Esophagus squamous epithelium (tissue), 5 donors: ENCODE results near the gene WDR75. TPM values are rescaled to one million over a fixed set of nuclear protein-coding genes. Genes with fewer than 3 reads are reported as not detected.

Experiments
- DNase-seq: peaks from one replicate; lab custom pipeline; 2025; lab: John Stamatoyannopoulos, UW
- H3K27ac ChIP-seq, 4 donors: fragments of 200-600 bp; sonication (generic); one replicate each; pipeline ENCODE4 v1.5.1; 2016 to 2019; ENCODE audit warnings: mild to moderate bottlenecking in 1 of 4
- H3K27me3 ChIP-seq, 4 donors: fragments of 200-600 bp; sonication (generic); 1 replicate in 3 of 4; 2 replicates in 1 of 4; pipeline versions ENCODE4 v1.5.1 to v1.6.0; 2017 to 2021; ENCODE audit warnings: antibody characterized with exemption in 1 of 4
- H3K36me3 ChIP-seq, 3 donors: fragments of 200-600 bp; sonication (generic); one replicate each; pipeline ENCODE4 v1.5.1; 2016 to 2019
- H3K4me1 ChIP-seq, 3 donors: fragments of 200-600 bp; sonication (generic); one replicate each; pipeline ENCODE4 v1.5.1; 2017 to 2019
- H3K4me3 ChIP-seq, 4 donors: fragments of 200-600 bp; sonication (generic); 1 replicate in 3 of 4; 2 replicates in 1 of 4; pipeline ENCODE4 v1.5.1; 2016 to 2019; ENCODE audit warnings: mild to moderate bottlenecking in 2 of 4, moderate library complexity in 1 of 4
- H3K9me3 ChIP-seq, 3 donors: fragments of 200-600 bp; sonication (generic); one replicate each; pipeline ENCODE4 v1.5.1; 2016 to 2019
- POLR2A ChIP-seq, 4 donors: fragments of 450-650 bp; IDR thresholded peaks; one replicate each; pipeline ENCODE4 v1.6.1; 2017; ENCODE audit warnings: antibody characterized with exemption in 4 of 4, mild to moderate bottlenecking in 4 of 4, moderate library complexity in 3 of 4
- WGBS, 2 donors: methylation state at CpG; one replicate each; pipeline ENCODE4 v1.1.5; 2018; 5-methylcytosine and 5-hydroxymethylcytosine counted together
- intact Hi-C: fragments of 100-400 bp; cut with DNase I; formaldehyde crosslinking; loops from one replicate; pipeline ENCODE4 v1.15.0; 2022
- total RNA-seq, 4 donors: library from RNA; depleted of rRNA; stranded (reverse); fragments of >200 nt; gene quantifications; one replicate each; pipeline ENCODE4 v1.1.0, GENCODE V29; 2016
- TF ChIP-seq, protein P1 (sequence below), 6 experiments: fragments of 450-650 bp in 4 of 6; fragments of 200-600 bp in 2 of 6; sonication (generic) in 2 of 6; IDR thresholded peaks; one replicate each; pipeline ENCODE4 v1.5.1; 2016 to 2019; ENCODE audit warnings: antibody characterized with exemption in 6 of 6, mild to moderate bottlenecking in 4 of 6, moderate library complexity in 4 of 6
- donor health status: DM: yes; HTN: yes; CAD: no.

WDR75 gene
- total RNA-seq, 4 donors from 2014 or later: 15.8 to 44.4 (median 30.6) TPM

DNA sequence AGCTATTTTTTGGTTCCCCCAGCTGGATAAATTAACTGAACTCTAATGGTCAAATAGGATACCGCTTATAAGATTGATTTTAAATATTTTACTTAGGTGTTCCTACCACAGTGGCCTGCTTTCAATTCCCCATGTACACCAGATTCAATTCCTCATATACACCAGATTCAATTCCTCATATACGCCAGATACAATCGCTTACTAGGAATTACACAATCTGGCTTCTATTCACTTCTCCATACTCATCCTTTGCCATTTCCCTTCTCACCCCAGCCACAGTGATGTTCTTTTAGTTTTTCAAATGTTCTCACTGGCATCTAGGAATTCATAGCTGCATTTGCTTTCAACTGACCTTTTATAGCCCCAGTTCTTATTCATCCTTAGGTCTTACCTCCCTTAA is 72.8 kb downstream of the WDR75 start:
- DNase-seq: no peak
- Histone ChIP-seq H3K27me3 (no peaks in the 10 kb centered on the region), H3K4me3 (no peak overlapping the region), H3K9me3 (no peaks in the 10 kb centered on the region), H3K4me1 (no peaks in the 10 kb centered on the region), H3K27ac (no peak overlapping the region), H3K36me3 (no peaks in the 10 kb centered on the region)
- intact Hi-C loops: no loop called here
- 73 to 89% methylated on average over 3 of the region's 3 CpGs for WGBS, 2 donors
- TF ChIP-seq POLR2A (IDR thresholded peaks at IDR 0.05): no peak
- TF ChIP-seq, protein P1, sequence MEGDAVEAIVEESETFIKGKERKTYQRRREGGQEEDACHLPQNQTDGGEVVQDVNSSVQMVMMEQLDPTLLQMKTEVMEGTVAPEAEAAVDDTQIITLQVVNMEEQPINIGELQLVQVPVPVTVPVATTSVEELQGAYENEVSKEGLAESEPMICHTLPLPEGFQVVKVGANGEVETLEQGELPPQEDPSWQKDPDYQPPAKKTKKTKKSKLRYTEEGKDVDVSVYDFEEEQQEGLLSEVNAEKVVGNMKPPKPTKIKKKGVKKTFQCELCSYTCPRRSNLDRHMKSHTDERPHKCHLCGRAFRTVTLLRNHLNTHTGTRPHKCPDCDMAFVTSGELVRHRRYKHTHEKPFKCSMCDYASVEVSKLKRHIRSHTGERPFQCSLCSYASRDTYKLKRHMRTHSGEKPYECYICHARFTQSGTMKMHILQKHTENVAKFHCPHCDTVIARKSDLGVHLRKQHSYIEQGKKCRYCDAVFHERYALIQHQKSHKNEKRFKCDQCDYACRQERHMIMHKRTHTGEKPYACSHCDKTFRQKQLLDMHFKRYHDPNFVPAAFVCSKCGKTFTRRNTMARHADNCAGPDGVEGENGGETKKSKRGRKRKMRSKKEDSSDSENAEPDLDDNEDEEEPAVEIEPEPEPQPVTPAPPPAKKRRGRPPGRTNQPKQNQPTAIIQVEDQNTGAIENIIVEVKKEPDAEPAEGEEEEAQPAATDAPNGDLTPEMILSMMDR (IDR thresholded peaks at IDR 0.05): no peak

DNA sequence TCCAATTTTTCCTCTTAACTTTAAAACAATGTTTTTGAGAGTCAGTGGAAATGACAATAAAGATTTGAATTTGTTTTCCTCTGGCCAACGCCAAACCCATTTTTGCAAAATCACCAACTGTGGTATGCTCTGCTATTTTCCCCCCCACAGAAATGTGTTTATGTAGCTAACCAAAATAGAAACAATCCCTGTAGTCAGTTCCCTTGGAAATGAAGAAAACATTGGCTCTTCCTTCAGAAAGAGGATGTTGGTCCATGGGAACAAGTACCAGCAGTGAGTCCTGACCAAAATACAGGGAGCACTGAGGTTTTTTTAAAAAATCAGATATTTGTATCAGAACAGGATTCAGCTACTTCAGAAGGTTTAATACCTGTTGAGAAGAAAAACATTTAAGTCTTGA is 74.0 kb downstream of the WDR75 start:
- TF ChIP-seq, protein P1 (IDR thresholded peaks at IDR 0.05): no peak
- no peak for TF ChIP-seq POLR2A (IDR thresholded peaks at IDR 0.05)
- DNase-seq: no peak
- intact Hi-C loops: no loop called here
- Histone ChIP-seq H3K9me3 (no peaks in the 10 kb centered on the region), H3K27me3 (no peaks in the 10 kb centered on the region), H3K36me3 (no peaks in the 10 kb centered on the region), H3K4me1 (no peaks in the 10 kb centered on the region), H3K4me3 (no peak overlapping the region), H3K27ac (no peak overlapping the region)
- 55 to 59% methylated on average over 1 of the region's 1 CpG for WGBS, 2 donors

DNA sequence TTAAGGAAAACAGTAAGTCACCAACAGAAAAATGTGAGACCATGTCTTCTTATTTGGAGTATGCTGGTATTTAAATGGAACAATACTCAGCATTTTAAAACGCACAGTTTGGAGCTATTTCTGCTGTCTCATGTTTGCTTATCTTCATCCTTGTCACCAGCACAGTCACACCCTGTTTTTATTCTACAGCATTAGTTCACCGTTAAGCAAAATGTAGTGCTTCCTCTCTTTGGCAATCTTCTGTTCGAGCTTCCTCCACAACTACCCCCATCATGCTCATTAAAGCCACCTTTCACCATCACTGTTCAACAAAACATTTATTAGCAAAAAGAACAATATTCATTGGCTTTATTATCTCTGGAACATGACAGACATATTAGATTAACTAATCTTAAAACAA is 75.3 kb downstream of the WDR75 start:
- Histone ChIP-seq H3K27ac (no peak overlapping the region), H3K9me3 (no peaks in the 10 kb centered on the region), H3K36me3 (no peaks in the 10 kb centered on the region), H3K27me3 (no peaks in the 10 kb centered on the region), H3K4me3 (no peak overlapping the region), H3K4me1 (peaks cover 0 to under 1% (median 0%) of the 10 kb centered on the region in 3 donors)
- intact Hi-C loops: no loop called here
- TF ChIP-seq, protein P1 (IDR thresholded peaks at IDR 0.05): no peak
- TF ChIP-seq POLR2A (IDR thresholded peaks at IDR 0.05): no peak
- WGBS, 2 donors: 49 to 70% methylated on average over 3 of the region's 3 CpGs
- no peak for DNase-seq

DNA sequence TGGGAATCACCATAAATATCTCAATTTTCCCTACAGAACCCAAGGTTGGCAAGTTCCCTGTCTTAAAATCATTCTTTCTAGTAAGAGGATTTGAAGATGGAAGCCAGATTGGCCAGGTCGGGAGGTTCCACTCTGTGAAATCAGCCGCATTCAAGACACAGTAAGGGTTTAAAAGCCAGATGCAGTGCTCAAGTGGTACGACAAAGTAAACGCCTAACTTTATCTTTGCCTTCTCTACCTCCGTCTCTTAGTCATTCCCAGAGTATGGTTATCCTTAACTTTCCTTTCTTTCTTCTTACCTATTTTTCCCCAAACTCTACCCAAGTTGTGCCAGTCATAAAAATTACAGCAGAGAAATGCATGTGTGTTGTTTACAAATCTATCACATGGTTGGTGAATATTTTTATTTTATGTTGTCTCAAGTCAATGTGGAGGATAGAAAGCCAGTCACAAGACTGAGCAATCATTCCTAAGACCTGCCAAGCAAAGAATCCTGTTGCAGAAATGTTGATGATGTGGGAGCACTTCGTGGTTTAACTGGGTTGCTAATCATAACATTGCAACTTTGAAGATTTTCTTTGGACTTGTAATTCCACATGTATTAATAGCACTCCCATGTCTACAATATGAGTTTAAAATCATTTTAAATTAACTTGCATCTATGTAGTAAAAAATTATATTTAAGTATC is 76.7 kb downstream of the WDR75 start:
- DNase-seq: no peak
- intact Hi-C loops: no loop called here
- peaks cover 0 to 9% (median 0%) of the 10 kb centered on the region in 3 donors for H3K4me1 ChIP-seq
- H3K9me3 ChIP-seq: no peaks in the 10 kb centered on the region
- no peak overlapping the region for H3K27ac ChIP-seq
- WGBS, 2 donors: 86% methylated on average over 6 of the region's 6 CpGs
- H3K36me3 ChIP-seq: no peaks in the 10 kb centered on the region
- H3K4me3 ChIP-seq: no peak overlapping the region
- no peaks in the 10 kb centered on the region for H3K27me3 ChIP-seq
- TF ChIP-seq, protein P1 (IDR thresholded peaks at IDR 0.05): no peak

DNA sequence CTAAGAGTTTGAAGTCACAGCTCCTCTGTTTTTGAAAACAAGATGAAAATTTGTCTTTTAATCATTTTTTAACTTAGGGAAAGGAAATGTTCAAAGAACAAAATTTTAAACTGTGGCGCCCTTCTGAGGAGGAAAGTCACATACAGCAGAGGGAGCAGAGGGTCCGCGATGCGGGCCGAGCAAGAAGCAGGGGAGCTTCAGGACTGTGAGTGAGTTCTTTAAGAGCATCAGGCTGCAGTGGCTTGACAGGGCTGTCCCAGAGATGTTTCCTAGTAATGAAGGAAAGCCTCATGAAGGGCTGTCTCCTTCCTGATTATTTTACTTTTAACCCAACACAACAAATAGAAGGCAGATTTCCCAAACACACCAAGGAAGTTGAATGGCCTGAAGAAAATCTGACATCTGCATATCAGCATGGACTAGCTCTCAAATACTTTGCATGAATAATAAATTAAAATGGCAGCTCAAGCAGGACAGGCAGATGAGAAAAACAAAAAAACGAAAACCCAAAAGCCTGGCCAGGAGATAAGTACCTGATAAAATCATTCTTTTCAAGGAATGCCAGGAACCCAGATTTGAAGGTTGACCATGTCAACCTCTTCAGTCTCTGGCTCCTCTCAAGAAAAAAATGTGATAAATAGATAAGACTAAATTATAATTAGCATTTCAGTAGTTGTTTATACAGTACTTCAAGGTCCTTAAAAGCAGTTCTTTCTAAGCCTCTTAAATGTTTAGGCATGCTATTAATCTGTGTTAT is 78.5 kb downstream of the WDR75 start:
- TF ChIP-seq, protein P1 (IDR thresholded peaks at IDR 0.05): no peak
- no peak for TF ChIP-seq POLR2A (IDR thresholded peaks at IDR 0.05)
- 57 to 73% methylated on average over 6 of the region's 6 CpGs for WGBS, 2 donors
- Histone ChIP-seq H3K27me3 (no peaks in the 10 kb centered on the region), H3K9me3 (no peaks in the 10 kb centered on the region), H3K4me1 (peaks cover 0 to 9% (median 0%) of the 10 kb centered on the region in 3 donors), H3K36me3 (no peaks in the 10 kb centered on the region), H3K4me3 (no peak overlapping the region), H3K27ac (no peak overlapping the region)
- intact Hi-C loops: no loop called here
- no peak for DNase-seq
